Suprapubic skin (tissue), 4 donors: ENCODE data around the gene ARID1B.

Source experiments
- EP300 ChIP-seq: sonication (generic); formaldehyde crosslinking; IDR thresholded peaks from one replicate; pipeline ENCODE4 v1.6.1; 2017; ENCODE audit warnings: antibody characterized with exemption
- POLR2A ChIP-seq, 2 donors: fragments of 450-650 bp; IDR thresholded peaks; one replicate each; pipeline ENCODE4 v1.6.1; 2017; ENCODE audit warnings: antibody characterized with exemption in 2 of 2, mild to moderate bottlenecking in 2 of 2, moderate library complexity in 2 of 2
- POLR2AphosphoS5 ChIP-seq, 3 donors: sonication (generic); formaldehyde crosslinking; IDR thresholded peaks; one replicate each; pipeline ENCODE4 v1.6.1; 2017; ENCODE audit warnings: antibody characterized with exemption in 3 of 3
- TF ChIP-seq, protein P1 (sequence below), 2 donors: fragments of 200-600 bp in 1 of 2; fragments of 450-650 bp in 1 of 2; sonication (generic) in 1 of 2; IDR thresholded peaks; one replicate each; pipeline ENCODE4 v1.5.1; 2016 to 2019; ENCODE audit warnings: antibody characterized with exemption in 2 of 2, mild to moderate bottlenecking in 1 of 2, moderate library complexity in 1 of 2

DNA sequence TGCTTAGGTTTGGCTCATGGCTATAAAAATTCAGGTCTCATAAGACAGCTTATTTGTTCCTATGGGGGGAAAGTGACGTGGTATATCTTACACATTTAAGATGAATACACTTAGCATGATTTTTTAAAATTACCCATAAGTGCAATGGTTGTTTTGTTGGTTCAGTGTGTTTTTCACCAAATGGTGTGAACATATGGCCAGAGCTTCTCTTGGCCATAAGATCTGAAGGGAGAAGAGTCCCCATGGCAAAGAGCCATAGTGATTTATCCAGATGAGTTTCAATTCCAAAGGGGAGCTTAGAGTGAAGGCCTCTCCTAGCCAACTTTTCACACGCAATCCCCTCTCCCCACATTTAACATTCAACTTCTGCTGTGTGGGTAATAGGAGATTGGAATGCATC lies 438.5 kb downstream of the ARID1B start:
- TF ChIP-seq, protein P1, sequence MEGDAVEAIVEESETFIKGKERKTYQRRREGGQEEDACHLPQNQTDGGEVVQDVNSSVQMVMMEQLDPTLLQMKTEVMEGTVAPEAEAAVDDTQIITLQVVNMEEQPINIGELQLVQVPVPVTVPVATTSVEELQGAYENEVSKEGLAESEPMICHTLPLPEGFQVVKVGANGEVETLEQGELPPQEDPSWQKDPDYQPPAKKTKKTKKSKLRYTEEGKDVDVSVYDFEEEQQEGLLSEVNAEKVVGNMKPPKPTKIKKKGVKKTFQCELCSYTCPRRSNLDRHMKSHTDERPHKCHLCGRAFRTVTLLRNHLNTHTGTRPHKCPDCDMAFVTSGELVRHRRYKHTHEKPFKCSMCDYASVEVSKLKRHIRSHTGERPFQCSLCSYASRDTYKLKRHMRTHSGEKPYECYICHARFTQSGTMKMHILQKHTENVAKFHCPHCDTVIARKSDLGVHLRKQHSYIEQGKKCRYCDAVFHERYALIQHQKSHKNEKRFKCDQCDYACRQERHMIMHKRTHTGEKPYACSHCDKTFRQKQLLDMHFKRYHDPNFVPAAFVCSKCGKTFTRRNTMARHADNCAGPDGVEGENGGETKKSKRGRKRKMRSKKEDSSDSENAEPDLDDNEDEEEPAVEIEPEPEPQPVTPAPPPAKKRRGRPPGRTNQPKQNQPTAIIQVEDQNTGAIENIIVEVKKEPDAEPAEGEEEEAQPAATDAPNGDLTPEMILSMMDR (IDR thresholded peaks at IDR 0.05): no peak
- TF ChIP-seq POLR2A (IDR thresholded peaks at IDR 0.05) (no peak), EP300 (no peak), POLR2AphosphoS5 (IDR thresholded peaks at IDR 0.05) (no peak)
